ENCODE data around the gene NR3C2. TPM values are rescaled to one million over a fixed set of nuclear protein-coding genes. Genes with fewer than 3 reads are reported as not detected.
A peak's percentile ranks its signal among the peaks of the same experiment; 100 is the strongest.

NR3C2 gene
- total RNA-seq, 4 donors from 2014 or later, result 13.1 to 24.1 (median 14.6) TPM

DNA sequence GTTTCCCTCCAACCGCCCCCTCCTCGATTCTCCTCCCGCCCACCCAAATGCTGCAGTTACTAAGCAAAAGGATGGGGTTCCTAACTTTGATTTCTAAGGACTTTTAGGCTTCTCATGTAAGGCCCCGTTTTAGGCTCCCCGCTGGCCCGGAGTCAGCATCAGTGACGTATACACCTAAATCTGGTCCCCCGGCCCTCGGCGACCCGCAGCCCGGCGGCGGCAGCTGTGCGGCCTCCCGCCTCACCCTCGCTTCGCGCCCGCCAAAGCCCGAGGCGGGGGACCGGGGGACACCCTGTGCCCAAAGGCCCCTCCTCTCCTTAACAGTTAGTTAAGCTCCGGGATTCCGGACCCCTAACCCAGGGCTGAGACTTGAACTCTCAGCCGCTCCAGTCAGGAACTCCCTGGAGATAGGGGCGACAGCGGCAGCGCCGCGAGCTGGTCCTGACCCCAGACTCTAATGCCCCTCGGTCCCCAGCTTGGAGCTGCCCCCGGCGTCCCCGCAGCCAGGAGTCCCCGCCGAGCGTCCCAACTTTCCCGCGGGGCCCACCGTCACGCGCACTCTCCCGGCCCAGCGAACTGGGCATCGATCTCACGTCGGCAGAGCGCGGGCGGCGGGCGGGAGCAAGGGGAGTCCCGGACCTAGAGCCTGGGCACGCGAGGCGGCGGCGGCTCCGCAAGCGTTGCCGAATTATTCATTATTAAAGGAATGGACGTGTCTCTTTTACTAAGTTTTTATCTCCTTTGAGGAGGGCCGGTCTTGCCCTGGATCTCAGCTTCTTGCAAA, 1.5 kb upstream of the NR3C2 start:
- Histone ChIP-seq H3K36me3 (no peaks in the 10 kb centered on the region), H3K4me1 (peaks cover 0 to 47% (median 9%) of the 10 kb centered on the region in 4 donors), H3K4me3 (peak overlapping the region; percentile 86 to 96 (median 90)), H3K27me3 (no peaks in the 10 kb centered on the region), H3K27ac (peak overlapping the region; percentile 68 to 96 (median 93)), H3K9me3 (no peaks in the 10 kb centered on the region)
- peak in 1 of 2 donors; percentile 33 for DNase-seq (ENCODE audit: low spot score in 2 of 2)
- 0 to 1% methylated on average over 48 to 64 of the region's 64 CpGs for WGBS, 2 donors
- TF ChIP-seq POLR2A (IDR thresholded peaks at IDR 0.05) (no peak), EP300 (IDR thresholded peaks at IDR 0.05) (no peak)
- TF ChIP-seq, protein P1, sequence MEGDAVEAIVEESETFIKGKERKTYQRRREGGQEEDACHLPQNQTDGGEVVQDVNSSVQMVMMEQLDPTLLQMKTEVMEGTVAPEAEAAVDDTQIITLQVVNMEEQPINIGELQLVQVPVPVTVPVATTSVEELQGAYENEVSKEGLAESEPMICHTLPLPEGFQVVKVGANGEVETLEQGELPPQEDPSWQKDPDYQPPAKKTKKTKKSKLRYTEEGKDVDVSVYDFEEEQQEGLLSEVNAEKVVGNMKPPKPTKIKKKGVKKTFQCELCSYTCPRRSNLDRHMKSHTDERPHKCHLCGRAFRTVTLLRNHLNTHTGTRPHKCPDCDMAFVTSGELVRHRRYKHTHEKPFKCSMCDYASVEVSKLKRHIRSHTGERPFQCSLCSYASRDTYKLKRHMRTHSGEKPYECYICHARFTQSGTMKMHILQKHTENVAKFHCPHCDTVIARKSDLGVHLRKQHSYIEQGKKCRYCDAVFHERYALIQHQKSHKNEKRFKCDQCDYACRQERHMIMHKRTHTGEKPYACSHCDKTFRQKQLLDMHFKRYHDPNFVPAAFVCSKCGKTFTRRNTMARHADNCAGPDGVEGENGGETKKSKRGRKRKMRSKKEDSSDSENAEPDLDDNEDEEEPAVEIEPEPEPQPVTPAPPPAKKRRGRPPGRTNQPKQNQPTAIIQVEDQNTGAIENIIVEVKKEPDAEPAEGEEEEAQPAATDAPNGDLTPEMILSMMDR (IDR thresholded peaks at IDR 0.05), result no peak

DNA sequence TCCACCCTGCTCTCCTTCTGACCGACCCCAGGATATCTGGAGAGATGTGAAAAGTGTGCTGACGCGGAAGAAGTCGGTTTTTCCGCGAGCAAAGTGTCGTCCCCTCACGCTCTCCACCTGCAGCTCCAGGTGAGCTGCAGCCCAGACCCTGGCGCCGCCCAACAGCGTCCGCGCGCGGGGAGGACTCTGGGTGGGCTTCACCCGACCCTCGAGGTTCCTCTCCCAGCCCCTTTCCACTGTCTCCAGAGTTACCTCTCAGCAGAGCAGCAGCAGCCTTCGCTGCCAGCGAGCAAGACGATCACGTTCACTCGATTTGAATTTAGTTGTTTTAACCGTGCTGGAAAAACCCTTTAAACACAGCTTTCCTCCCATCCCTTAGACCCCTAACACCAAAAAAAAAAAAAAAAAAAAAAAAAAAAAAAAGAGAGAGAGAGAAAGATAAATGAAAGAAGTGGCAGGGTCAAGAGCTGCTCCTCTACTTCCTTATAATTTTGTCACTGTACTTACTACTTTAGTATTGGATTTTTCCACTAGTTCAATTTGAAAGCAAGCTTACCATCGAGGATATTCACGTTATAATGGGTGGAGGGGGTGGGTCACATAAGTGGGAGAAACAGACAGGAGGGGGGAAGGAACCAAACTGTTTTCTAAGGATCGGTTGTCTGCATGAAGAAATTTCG, 758 bp upstream of the NR3C2 start:
- Histone ChIP-seq H3K9me3 (no peaks in the 10 kb centered on the region), H3K27ac (peak overlapping the region; percentile 75 to 96 (median 93)), H3K27me3 (no peaks in the 10 kb centered on the region), H3K4me3 (peak overlapping the region; percentile 86 to 96 (median 90)), H3K4me1 (peaks cover 0 to 55% (median 9%) of the 10 kb centered on the region in 4 donors), H3K36me3 (no peaks in the 10 kb centered on the region)
- no peak for DNase-seq (ENCODE audit: low spot score in 2 of 2)
- TF ChIP-seq EP300 (IDR thresholded peaks at IDR 0.05) (no peak), POLR2A (IDR thresholded peaks at IDR 0.05) (no peak)
- TF ChIP-seq, protein P1 (IDR thresholded peaks at IDR 0.05), result no peak
- WGBS, 2 donors, result 0 to 2% methylated on average over 19 to 27 of the region's 27 CpGs

DNA sequence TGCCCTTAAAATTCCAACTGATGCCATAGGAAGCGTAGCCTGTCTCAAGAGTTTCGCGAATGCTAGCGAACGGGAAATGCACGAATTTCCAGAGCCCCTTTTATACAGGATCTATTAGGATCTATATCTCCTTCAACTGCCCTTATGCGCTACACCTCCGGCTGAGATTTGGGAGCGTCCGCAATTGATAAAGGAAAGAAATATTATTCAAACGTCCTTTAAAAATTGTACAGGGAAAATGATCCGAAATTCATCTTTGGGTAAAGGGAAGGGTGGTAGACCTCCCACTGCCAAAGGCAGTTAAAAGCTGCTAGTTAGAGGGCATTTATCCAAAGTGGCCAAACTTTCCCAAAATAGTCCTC, 609 bp downstream of the NR3C2 start:
- H3K27ac ChIP-seq, result peak overlapping the region; percentile 70 to 96 (median 85)
- WGBS, 2 donors, result 1 to 4% methylated on average over 12 of the region's 12 CpGs
- no peaks in the 10 kb centered on the region for H3K36me3 ChIP-seq
- TF ChIP-seq, protein P1 (IDR thresholded peaks at IDR 0.05), result peak in 1 of 5 experiments; percentile 13
- TF ChIP-seq POLR2A (IDR thresholded peaks at IDR 0.05), result no peak
- no peaks in the 10 kb centered on the region for H3K27me3 ChIP-seq
- H3K9me3 ChIP-seq, result no peaks in the 10 kb centered on the region
- peaks cover 0 to 42% (median 6%) of the 10 kb centered on the region in 4 donors for H3K4me1 ChIP-seq
- H3K4me3 ChIP-seq, result peak overlapping the region; percentile 80 to 96 (median 90)
- DNase-seq (ENCODE audit: low spot score in 2 of 2), result no peak

DNA sequence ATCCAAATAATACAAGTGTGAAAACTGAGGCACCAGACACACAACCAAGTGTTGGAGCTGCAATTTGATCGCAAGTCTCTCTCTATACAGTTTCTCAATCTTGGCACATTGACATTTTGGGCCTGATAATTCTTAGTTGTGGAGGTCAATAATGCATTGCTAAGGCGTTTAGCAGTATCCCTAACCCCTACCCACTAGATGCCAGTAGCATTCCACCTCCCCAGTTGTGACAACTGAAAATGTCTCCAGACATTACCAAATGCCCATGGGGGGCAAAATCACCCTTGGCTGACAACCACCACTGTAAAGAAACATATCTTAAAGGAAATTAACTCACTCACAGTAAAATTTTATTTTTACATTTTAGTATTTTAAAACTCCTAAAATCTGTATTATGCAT, 4.2 kb downstream of the NR3C2 start:
- Histone ChIP-seq H3K4me3 (no peak overlapping the region), H3K4me1 (peaks cover 0 to 58% (median 18%) of the 10 kb centered on the region in 4 donors), H3K27me3 (no peaks in the 10 kb centered on the region), H3K27ac (no peak overlapping the region), H3K9me3 (no peaks in the 10 kb centered on the region), H3K36me3 (peaks cover 0 to 8% (median 0%) of the 10 kb centered on the region in 3 donors)
- TF ChIP-seq EP300 (IDR thresholded peaks at IDR 0.05) (no peak), POLR2A (IDR thresholded peaks at IDR 0.05) (no peak)
- TF ChIP-seq, protein P1 (IDR thresholded peaks at IDR 0.05), result no peak
- DNase-seq (ENCODE audit: low spot score in 2 of 2), result no peak
- 77 to 79% methylated on average over 2 of the region's 2 CpGs for WGBS, 2 donors

DNA sequence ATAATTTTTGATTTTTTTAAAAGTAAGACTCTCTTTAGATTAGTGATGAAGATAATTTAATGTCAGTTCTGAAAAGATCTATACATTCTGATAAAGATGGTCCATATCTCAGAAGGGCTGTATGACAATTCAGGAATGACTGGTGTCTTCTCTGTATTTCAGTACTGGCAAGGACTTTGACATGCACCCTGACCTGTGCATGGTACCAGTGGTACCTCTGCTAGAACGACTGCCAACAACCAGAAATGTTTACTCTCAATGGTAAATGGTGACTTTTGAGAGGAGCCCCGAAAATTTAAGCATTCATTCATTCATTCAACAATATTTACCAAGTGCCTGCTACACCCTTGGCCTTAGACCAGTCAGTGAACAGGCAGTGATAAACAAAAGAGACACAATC, 4.8 kb downstream of the NR3C2 start:
- TF ChIP-seq EP300 (IDR thresholded peaks at IDR 0.05) (no peak), POLR2A (IDR thresholded peaks at IDR 0.05) (no peak)
- TF ChIP-seq, protein P1 (IDR thresholded peaks at IDR 0.05), result no peak
- Histone ChIP-seq H3K9me3 (no peaks in the 10 kb centered on the region), H3K4me1 (peaks cover 0 to 63% (median 18%) of the 10 kb centered on the region in 4 donors), H3K27me3 (no peaks in the 10 kb centered on the region), H3K27ac (no peak overlapping the region), H3K36me3 (peaks cover 0 to 8% (median 0%) of the 10 kb centered on the region in 3 donors), H3K4me3 (no peak overlapping the region)
- 68 to 75% methylated on average over 2 of the region's 2 CpGs for WGBS, 2 donors
- DNase-seq (ENCODE audit: low spot score in 2 of 2), result no peak

All from tibial nerve (tissue), 4 donors.